Fibroblast of skin of back (primary cell): ENCODE measurements around the gene IL22RA1.

Source experiments
- DNase-seq: peaks from one replicate; pipeline ENCODE4 v3.0.0-alpha.2; 2013

The IL22RA1 gene

GRCh38 chr1:24138476-24139221 lies 4.3 kb downstream of the IL22RA1 start:
- no peak for DNase-seq

GRCh38 chr1:24136956-24137539 lies 5.9 kb downstream of the IL22RA1 start:
- no peak for DNase-seq

- no peak for DNase-seq
Observed at GRCh38 chr1:24134376-24134775, 8.6 kb downstream of the IL22RA1 start.

GRCh38 chr1:24133819-24134218 lies 9.1 kb downstream of the IL22RA1 start:
- DNase-seq, result no peak

- no peak for DNase-seq
Observed at GRCh38 chr1:24130385-24130784, 12.6 kb downstream of the IL22RA1 start.

GRCh38 chr1:24127801-24128363 lies 15.1 kb downstream of the IL22RA1 start:
- DNase-seq, result no peak

- no peak for DNase-seq
Observed at GRCh38 chr1:24127134-24127800, 15.7 kb downstream of the IL22RA1 start.

GRCh38 chr1:24126672-24127023 lies 16.3 kb downstream of the IL22RA1 start:
- DNase-seq, result no peak

- DNase-seq, result peak; percentile 35
Observed at GRCh38 chr1:24126018-24126671, 16.8 kb downstream of the IL22RA1 start.

GRCh38 chr1:24125456-24125855 lies 17.5 kb downstream of the IL22RA1 start:
- DNase-seq, result no peak

- DNase-seq, result no peak
Observed at GRCh38 chr1:24124980-24125379, 18.0 kb downstream of the IL22RA1 start.

GRCh38 chr1:24123611-24124010 lies 19.3 kb downstream of the IL22RA1 start:
- DNase-seq, result no peak

GRCh38 chr1:24122776-24123175 lies 20.2 kb downstream of the IL22RA1 start:
- no peak for DNase-seq

GRCh38 chr1:24121406-24121805 lies 21.5 kb downstream of the IL22RA1 start:
- DNase-seq, result no peak

- no peak for DNase-seq
Observed at GRCh38 chr1:24120965-24121364, 22.0 kb downstream of the IL22RA1 start.

- no peak for DNase-seq
Observed at GRCh38 chr1:24119859-24120756, 22.8 kb downstream of the IL22RA1 start.

- DNase-seq, result no peak
Observed at GRCh38 chr1:24119489-24119858, 23.5 kb downstream of the IL22RA1 start.

GRCh38 chr1:24118410-24119242 lies 24.3 kb downstream of the IL22RA1 start:
- no peak for DNase-seq

- peak; percentile 60 for DNase-seq
Observed at GRCh38 chr1:24117722-24118409, 25.1 kb downstream of the IL22RA1 start.

- no peak for DNase-seq
Observed at GRCh38 chr1:24117132-24117531, 25.8 kb downstream of the IL22RA1 start.

GRCh38 chr1:24114753-24115152 lies 28.2 kb downstream of the IL22RA1 start:
- no peak for DNase-seq
